Urothelium cell line (cell line): Measurements from ENCODE around the gene ABCC3.
A peak's percentile ranks its signal among the peaks of the same experiment; 100 is the strongest.

Experiments used
- DNase-seq: peaks from one replicate; pipeline ENCODE4 v3.0.0; 2011; ENCODE audit warnings: low spot score, mixed read lengths
- FAIRE-seq: peaks from 2 replicates; lab custom pipeline; 2011; peaks lifted over from hg19 to GRCh38; lab: Jason Lieb, UNC

Gene ABCC3

DNA sequence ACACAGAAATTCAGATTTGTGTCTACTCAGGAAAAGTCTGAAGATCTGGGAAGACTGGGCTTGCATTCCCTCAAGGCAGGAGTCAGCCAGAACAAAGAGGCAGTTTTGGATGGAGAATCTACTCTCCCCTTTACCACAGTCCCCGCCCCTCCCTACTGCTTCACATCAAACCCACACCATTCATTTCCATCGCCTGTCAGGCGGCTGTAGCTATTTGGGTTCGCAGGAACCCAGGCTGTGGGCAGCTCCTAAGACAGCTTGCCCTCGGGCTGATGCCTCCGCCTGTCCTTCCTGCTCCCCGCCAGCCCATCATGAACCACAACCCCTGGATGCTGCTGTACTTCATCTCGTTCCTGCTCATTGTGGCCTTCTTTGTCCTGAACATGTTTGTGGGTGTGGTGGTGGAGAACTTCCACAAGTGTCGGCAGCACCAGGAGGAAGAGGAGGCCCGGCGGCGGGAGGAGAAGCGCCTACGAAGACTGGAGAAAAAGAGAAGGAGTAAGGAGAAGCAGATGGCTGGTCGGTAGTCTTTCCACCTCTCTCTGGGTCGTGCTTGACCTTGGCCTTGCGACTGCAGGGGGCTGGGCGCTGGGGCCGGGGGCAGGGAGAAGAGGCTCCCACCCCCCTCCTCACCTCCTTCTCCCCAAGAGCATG lies 27.0 kb upstream of the ABCC3 start:
- FAIRE-seq (peak; percentile 71), DNase-seq (no peak)

DNA sequence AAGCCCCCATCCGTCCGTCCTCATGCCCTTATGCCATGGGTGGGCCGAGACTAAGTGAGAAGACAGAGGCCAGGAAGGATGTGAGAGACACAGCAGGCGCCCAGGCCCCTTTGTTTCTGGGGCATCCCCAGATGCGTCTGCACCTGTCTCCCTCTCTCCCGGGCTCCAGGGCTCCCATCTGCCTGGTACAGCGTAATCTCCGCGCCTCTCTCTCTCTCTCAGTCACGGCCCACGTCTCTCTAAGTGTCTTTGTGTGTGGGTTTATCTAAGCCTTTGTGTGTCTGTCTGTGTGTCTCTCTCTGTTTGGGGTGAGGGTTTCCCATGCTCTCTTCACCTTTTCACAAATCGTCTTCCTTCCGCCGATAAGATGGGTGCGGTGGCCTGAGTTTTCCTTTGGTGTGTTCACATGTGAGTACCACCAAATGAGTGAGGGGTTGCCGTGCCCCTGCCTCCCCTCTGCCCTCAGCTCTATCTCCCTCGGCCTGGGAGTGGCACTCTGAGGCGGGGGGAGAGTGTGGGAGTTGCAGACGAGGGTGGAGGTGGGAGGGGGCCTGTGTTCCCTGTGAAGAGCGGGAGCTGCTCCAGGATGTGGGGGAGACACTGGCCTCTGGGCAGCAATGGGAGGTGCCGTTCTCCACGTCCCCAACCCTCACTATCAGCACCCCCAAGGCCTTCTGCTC lies 25.8 kb upstream of the ABCC3 start:
- no peak for DNase-seq
- no peak for FAIRE-seq

DNA sequence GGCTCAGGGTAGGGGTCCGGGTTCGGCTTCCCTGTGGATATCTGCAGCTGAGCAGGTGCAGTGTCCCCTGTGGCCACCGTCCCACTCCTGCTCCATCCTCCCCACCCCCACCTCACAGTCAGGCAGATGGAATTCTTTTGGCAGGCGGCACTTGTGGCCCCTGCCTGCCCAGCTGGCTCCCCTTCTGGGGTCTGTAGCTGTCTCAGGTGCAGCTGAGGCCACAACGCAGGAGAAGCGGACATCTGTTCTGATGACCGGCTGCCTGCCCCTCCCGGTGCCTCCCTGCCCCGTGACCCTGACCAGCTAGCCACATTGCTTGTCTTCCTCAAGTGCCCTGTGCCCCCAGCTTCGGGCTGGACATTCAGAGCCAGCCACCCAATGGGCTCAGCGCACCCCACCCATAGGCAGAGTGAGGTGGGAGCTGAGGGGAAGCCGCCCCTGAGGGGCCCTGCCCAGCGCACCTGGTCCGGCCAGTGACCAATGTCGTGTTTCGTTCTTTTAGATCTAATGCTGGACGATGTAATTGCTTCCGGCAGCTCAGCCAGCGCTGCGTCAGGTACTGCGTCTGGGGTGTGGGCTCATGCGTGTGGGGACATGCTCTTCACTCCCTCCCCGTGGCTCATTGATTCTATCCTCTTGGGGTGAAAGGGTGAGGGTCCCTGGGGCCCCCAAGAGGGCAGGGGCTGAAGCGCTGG lies 25.2 kb upstream of the ABCC3 start:
- FAIRE-seq = peak; percentile 13
- DNase-seq = no peak

DNA sequence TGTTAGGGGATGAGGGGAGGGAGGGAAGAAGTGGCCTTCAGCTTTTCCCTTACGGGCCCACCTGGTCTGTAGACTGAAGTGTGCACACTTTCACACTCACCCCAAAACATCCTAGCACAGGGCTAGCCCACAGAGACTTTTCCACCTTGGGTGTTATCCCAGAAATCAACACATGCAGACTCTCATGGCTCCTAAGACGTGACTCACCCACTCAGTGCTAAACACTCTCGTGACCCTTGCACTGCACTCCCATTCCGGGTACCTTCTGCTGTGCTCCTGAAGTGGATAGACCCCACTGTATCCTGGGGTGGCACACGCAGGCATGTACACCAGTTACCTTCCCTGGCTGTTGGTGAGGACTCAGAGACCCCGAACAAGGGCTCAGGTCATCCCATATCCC lies 23.0 kb upstream of the ABCC3 start:
- DNase-seq = no peak
- FAIRE-seq = no peak

DNA sequence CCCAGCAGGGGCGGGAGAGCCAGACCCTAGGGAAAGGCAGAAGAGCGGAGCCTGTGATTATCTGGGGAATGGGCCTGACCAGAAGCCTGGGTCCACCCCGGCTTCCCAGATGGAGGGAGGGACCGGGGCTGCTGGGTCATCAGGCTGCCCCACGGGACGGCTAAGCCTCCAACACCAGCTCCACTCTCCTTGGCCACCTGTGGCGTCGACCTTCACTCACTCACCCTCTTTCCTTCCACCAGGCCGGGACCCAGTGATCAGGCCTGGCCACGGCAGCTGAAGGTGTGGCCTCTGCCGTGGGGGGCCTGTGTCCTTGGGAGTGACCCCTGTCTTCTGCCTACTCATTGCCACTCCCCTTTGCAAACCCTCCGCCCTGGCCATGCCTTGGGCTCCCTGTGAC lies 22.4 kb upstream of the ABCC3 start:
- DNase-seq (no peak), FAIRE-seq (no peak)

DNA sequence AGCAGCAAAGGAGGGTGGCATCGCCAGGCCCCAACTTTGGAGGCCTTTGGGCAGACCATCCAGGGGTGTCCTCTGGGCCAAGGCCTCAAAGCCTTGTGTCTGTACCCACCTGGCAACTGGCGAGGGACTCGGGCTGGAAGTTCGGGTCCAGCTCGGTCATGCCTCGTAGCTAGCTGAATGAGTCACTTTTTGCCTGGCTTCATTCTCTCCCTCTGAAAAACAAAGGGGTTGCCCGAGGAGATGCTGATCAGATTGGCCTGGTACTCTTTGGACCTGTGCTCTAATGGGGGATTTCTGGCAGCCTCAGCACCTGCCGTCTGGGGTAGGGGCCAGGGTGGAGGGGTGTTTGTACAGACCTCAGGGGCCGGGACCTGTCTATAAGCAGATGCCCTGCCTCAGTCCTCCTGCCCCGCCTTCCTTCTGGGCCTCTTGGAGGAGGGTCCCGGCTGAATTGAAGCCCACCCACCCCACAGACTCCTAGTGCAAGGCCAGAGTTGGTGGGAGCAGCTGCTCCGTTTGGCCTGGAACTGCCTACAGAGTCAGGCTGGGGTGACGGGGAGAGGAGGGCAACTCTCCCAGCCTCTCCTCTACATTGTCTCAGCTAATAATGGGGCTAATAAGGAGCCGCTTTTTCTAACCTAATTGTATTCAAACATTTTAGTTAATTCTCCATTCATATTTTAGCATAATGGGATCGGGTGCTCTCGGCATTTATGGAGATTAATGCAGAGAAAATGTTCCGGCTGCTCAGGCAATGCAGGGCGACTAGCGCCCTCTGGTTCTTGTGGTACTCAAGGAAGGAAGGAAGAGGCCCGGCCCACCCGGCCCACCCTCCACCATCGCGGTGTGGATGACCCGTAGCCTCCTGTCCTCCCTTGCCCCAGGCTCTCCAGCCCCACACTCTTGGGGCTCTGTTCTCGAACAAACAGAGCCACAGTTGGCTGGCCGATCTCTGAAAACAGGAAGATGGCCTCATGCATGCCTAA lies 21.4 kb upstream of the ABCC3 start:
- DNase-seq (no peak), FAIRE-seq (no peak)

DNA sequence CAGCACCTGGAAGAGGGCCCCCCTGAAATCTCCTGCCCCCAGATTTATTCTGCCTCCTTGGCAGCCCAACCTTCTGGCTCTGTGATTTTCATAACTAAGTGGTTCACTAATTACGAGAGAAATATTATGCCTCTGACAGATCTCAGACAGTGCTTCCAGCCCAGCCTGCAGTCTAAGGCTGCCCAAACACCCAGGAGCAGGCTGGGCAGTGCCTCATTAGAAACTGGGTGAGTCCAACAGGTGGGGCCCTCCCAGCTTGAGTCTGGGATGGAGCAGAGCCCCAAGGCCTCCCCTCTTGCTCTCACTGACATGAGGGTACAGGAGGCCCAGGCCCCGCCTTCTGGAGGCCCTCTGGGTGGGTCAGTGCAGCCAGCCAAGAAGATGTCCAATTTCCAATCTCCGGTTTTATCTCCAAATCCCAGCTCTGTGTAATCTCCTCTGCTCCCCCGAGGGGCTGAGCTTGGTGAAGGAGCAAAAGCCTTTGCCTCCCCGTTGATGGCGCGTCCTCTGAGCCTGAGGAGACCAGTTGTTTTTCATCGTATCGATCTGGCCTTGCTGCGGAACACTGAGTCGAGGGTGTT lies 20.1 kb upstream of the ABCC3 start:
- DNase-seq (no peak), FAIRE-seq (no peak)

DNA sequence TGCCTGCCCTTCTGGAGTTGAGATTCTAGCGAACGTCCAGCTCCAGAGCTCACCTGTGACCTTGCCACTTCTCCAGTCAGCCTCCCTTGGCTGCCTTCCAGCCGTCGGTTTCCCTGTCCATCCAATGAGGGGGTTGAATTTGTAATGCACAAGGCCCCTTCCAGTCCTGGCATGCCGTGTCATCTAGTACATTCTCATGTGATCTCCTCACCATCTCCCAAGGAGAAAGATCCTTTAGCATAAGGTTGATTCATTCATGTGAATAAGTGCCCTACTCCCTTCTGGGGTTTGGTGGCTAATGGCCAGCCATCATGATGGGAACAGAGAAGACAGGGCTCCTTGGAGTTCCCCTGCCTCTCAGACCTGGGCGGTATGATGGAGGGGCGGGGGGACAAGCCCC lies 18.9 kb upstream of the ABCC3 start:
- no peak for DNase-seq

DNA sequence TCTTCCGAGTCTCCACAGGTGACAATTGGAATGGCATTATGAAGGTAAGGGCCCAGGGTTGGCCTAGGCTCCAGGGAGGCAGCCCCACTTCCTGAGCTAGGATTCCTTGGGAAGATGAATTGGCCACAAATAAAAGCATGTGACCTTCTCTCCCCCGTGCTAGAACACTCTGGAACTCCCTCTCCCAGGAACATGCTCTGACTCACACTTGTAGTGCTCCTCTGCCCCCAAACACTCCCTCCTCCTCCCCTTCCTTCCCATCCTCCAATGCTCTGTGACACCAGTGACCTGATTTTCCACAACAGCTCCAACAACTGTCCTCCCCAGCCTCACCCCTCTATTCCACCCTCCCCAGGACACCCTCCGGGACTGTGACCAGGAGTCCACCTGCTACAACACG lies 16.4 kb upstream of the ABCC3 start:
- FAIRE-seq (peak; percentile 80), DNase-seq (peak; percentile 54)

More for the DNA sequence above, 18.9 kb upstream of the ABCC3 start:
- peak; percentile 17 for FAIRE-seq

DNA sequence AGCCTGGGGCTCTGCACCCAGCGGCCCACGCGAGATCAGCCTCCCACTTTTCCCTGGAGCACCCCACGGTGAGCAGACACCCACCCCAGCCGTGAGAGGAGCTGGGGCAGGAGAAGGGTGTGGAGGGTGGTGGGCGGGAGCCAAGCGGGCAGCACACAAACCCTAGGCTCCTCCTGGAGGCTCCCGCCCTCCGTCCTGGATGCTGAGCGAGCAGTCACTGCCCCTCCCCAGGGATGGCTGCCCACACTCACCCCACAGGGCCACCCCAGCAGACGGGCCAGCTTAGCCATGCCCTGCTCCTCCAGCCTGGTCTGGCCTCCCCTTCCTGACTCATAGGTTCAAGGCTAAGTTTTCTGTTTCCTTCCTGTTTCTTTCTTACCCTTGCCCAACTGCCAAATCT lies 15.7 kb upstream of the ABCC3 start:
- DNase-seq (no peak), FAIRE-seq (no peak)

DNA sequence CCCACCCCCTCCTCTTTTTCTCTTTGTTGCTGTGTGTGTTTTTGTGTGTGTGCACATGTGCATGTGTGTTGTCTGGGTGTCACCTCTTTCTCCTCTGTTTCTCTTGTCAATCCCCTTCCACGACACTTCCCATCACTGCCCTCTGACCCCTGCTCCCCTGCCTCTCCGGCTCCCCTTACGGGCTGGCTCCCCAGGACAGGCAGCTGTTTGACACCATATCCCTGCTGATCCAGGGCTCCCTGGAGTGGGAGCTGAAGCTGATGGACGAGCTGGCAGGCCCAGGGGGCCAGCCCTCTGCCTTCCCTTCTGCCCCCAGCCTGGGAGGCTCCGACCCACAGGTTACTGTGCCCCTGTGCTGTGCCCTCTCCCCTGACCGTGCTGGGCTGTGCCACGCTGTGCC lies 15.2 kb upstream of the ABCC3 start:
- FAIRE-seq = peak; percentile 42

DNA sequence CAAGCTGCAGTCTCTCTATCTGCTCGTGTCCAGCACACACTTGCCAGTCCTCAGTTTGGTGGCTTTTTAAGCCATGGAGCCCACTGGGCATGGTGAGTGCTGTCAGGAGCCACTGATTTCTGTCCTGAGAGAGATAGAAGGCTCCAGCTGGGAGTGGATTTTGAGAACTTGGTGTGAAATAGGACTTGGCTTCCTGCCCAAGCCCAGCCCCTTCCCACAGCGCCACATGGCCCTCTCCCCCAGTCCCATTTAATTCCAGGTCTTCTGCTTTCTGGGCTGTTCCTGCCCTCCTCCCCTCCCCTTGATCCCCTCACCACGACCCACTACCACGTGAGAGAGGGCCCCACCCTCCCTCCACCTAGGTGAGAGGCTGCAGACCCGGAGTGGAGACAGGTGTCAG lies 14.4 kb upstream of the ABCC3 start:
- no peak for DNase-seq
- no peak for FAIRE-seq

More for the DNA sequence above, 15.2 kb upstream of the ABCC3 start:
- no peak for DNase-seq

DNA sequence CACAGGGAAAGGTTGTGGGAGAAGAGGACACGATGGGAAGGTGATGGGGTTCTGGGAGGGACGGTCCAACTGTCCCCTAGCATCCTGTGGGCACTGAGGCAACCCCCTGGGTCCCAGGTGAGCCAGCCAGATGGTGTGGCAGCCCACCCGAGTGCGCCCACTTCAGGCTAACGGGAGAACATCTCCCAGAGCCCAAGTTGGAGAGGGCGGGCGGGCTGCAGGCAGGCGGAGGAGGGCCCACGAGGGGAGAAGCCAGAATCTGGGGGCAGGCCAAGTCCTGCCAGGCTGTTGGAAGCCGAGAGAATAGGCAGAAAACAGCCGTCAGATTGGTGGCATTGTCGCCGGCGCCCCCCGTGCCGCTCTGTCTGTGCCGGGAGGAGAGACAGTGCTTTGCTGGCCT lies 13.8 kb upstream of the ABCC3 start:
- FAIRE-seq = no peak
- DNase-seq = no peak

DNA sequence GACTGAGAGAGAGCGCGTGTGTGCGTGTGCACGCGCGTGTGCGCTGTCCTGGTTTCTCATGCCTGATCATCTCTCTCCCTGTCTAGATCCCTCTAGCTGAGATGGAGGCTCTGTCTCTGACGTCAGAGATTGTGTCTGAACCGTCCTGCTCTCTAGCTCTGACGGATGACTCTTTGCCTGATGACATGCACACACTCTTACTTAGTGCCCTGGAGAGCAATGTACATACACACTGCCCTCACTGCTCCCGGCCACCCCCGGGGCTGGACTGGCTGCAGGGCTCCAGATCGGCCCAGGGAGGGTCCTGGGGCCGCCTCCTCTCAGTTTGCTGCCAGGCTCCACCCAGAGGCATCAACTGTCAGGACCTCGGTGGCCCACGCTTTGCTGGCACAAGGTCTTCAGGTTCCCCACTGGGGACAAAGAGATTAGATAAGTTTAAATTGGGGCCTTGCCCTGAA lies 13.1 kb upstream of the ABCC3 start:
- FAIRE-seq = peak; percentile 83
- DNase-seq = no peak

DNA sequence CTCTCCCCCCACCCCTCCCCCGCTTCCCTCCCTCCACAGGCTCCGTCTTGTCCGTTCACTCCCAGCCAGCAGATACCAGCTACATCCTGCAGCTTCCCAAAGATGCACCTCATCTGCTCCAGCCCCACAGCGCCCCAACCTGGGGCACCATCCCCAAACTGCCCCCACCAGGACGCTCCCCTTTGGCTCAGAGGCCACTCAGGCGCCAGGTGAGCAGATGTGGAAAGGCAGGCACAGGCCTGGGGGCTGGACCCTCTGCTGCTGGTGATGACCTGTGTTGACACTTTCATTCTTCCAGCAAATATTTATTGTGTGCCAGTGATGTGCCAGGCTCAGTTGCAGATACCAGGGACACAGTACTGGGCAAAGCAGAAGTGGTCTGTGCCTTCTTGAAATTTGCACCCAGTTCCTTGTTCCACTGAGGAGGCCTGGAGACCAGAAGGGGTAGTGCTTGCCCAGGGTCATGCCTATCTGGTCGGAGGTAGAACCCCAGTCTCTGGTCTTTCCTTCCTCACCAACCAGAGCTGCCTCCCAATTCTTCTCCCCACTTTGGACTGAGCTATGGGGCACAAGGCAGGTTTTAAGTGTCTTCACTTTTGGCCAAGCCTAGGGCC lies 10.3 kb upstream of the ABCC3 start:
- no peak for DNase-seq
- FAIRE-seq = no peak

DNA sequence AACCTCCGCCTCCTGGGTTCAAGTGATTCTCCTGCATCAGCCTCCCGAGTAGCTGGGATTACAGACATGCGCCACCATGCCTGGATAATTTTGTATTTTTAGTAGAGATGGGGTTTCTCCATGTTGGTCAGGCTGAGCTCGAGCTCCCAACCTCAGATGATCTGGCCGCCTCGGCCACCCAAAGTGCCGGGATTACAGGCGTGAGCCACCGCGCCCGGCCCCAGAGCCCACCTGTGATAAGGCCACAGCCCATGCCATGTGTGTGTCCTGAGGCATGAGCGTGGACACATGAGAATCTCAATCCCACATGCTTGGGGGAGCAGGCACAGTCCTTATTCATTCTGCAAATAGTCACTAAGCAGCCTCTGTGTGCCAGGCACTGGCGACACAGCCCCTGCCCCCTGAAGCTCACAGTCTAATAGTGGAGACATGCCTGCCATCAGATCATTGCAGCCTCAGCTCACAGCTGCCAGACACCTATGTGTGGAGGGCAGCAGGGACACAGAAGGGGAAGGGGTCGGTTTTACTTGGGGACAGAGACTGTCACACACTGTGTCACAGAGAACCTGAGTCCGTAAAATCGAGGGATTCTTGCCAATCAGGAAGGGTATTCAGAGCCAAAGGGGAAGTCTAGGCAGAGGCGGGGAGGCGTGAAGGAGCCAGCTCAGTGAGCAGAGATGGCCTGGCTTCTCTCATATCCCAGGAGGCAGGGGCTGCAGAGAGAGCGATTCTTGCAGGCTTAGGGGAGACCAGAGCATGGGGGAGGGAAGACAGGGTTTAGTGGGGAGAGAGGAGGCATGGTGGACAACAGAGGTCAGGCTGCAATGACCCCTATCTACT lies 9.4 kb upstream of the ABCC3 start:
- peak; percentile 76 for FAIRE-seq
- no peak for DNase-seq

DNA sequence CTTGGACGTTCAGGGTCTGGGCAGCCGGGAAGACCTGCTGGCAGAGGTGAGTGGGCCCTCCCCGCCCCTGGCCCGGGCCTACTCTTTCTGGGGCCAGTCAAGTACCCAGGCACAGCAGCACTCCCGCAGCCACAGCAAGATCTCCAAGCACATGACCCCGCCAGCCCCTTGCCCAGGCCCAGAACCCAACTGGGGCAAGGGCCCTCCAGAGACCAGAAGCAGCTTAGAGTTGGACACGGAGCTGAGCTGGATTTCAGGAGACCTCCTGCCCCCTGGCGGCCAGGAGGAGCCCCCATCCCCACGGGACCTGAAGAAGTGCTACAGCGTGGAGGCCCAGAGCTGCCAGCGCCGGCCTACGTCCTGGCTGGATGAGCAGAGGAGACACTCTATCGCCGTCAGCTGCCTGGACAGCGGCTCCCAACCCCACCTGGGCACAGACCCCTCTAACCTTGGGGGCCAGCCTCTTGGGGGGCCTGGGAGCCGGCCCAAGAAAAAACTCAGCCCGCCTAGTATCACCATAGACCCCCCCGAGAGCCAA lies 8.6 kb upstream of the ABCC3 start:
- FAIRE-seq (no peak), DNase-seq (peak; percentile 67)

DNA sequence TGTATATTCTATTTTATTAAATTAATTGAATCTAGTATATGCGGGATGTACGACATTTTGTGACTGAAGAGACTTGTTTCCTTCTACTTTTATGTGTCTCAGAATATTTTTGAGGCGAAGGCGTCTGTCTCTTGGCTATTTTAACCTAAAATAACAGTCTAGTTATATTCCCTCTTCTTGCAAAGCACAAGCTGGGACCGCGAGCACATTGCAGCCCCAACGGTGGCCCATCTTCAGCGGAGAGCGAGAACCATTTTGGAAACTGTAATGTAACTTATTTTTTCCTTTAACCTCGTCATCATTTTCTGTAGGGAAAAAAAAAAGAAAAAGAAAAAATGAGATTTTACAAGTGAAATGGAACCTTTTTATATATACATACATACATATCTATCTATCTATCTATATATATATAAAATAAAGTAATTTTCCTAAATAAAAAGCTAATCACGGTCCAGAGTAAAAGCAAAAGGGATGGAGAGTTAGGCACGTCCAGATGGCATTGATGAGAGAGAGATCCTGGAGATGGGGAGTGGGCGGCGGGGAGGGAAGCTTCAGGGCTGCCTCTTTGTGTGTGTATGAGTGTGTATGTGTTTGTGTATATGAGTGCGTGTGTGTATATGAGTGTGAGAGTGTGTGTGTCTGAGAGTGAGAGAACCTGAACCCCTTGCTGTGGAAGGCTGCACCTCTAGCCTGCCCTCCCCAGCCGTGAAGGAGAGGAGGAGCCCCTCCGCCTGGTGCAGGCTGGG lies 7.5 kb upstream of the ABCC3 start:
- DNase-seq = no peak
- FAIRE-seq = no peak
